K562 (cell line): ENCODE measurements around the gene C11orf65. TPM values are rescaled to one million over a fixed set of nuclear protein-coding genes. Genes with fewer than 3 reads are reported as not detected.
A peak's percentile ranks its signal among the peaks of the same experiment; 100 is the strongest.

Source experiments
- ARID2 ChIP-seq: fragments of 450-650 bp; IDR thresholded peaks from 2 replicates; pipeline ENCODE4 v1.6.1; 2017; ENCODE audit warnings: antibody characterized with exemption, mild to moderate bottlenecking
- BRD9 ChIP-seq: fragments of 450-650 bp; IDR thresholded peaks from 2 replicates; pipeline ENCODE4 v1.6.1; 2018; ENCODE audit warnings: low read depth; ENCODE audit not compliant: partially characterized antibody
- CHD1 ChIP-seq: fragments of 200-600 bp; sonication (generic); IDR thresholded peaks from one replicate; pipeline ENCODE4 v1.6.1; 2012; ENCODE audit warnings: mild to moderate bottlenecking, moderate library complexity, low read length, inconsistent platforms
- CREB3L1 ChIP-seq: fragments of 450-650 bp; IDR thresholded peaks from 2 replicates; pipeline ENCODE4 v1.6.1; 2014; ENCODE audit warnings: low read depth, mild to moderate bottlenecking, moderate library complexity, borderline replicate concordance
- CTCF ChIP-seq, 3 experiments: IDR thresholded peaks in 2 of 3; conservative IDR thresholded peaks in 1 of 3; 2 replicates each; pipeline ENCODE4 v1.5.1; 2011 to 2012; ENCODE audit warnings: low read length in 3 of 3, mild to moderate bottlenecking in 3 of 3, control low read depth in 2 of 3, improper control_type of control experiment in 1 of 3, inconsistent platforms in 1 of 3, low read depth in 1 of 3, mixed read lengths in 1 of 3, moderate library complexity in 1 of 3; ENCODE audit not compliant: insufficient read depth in 2 of 3
- ETS1 ChIP-seq: conservative IDR thresholded peaks from 2 replicates; pipeline ENCODE4 v1.6.1; 2011; ENCODE audit warnings: low read depth, mild to moderate bottlenecking, low read length; ENCODE audit not compliant: control insufficient read depth
- GATAD2B ChIP-seq: fragments of 450-650 bp; IDR thresholded peaks from 2 replicates; pipeline ENCODE4 v1.6.1; 2017; ENCODE audit warnings: mild to moderate bottlenecking, borderline replicate concordance
- LEF1 ChIP-seq: fragments of 450-650 bp; IDR thresholded peaks from 2 replicates; pipeline ENCODE4 v1.6.1; 2016; ENCODE audit warnings: mild to moderate bottlenecking
- MED1 ChIP-seq: sonication (generic); formaldehyde crosslinking; IDR thresholded peaks from 2 replicates; pipeline ENCODE4 v1.8.1; 2023; ENCODE audit warnings: missing genetic modification reagents, borderline replicate concordance
- SIN3B ChIP-seq: fragments of 450-650 bp; IDR thresholded peaks from 2 replicates; pipeline ENCODE4 v1.6.1; 2017; ENCODE audit warnings: low read depth, mild to moderate bottlenecking, moderate library complexity
- polyA plus RNA-seq, 8 experiments: library from polyadenylated mRNA; depleted of rRNA in 4 of 8; stranded (reverse) in 5 of 8; unstranded in 3 of 8; fragments of >200 nt; fragmentation: Nextera tagmentation in 2 of 8; fragmentation: Illumina TruSeq in 1 of 8; extraction: Ambion mirVana in 2 of 8; extraction: Trizol in 1 of 8; gene quantifications; 2 replicates each; pipeline versions ENCODE4 v1.2.1 to v1.2.3, GENCODE V29; 2011 to 2014; ENCODE audit warnings: inconsistent platforms in 1 of 8, missing spikeins in 1 of 8
- total RNA-seq, 7 experiments: library from RNA; depleted of rRNA in 6 of 7; stranded (reverse); fragments of >200 nt in 6 of 7; fragmentation: Illumina TruSeq in 2 of 7; extraction: Trizol in 2 of 7; gene quantifications; 2 replicates each; pipeline versions ENCODE4 v1.2.1 to v1.2.3, GENCODE V29; 2011 to 2021; ENCODE audit warnings: low replicate concordance in 1 of 7
- TF ChIP-seq, protein P1 (sequence below), 2 experiments: fragments of 450-650 bp in 1 of 2; IDR thresholded peaks; 2 replicates each; pipeline ENCODE4 v1.6.1; 2011 to 2017; ENCODE audit warnings: low read depth in 2 of 2, antibody characterized with exemption in 1 of 2, borderline replicate concordance in 1 of 2, low read length in 1 of 2, mild to moderate bottlenecking in 1 of 2, mixed read lengths in 1 of 2; ENCODE audit not compliant: control insufficient read depth in 1 of 2
- TF ChIP-seq, protein P2 (sequence below), 2 experiments: fragments of 250-450 bp in 1 of 2; fragments of 450-650 bp in 1 of 2; sonication (Bioruptor Pico) in 1 of 2; IDR thresholded peaks; 2 replicates each; pipeline versions ENCODE4 v1.6.1 to v1.8.0; 2016 to 2021; ENCODE audit warnings: mild to moderate bottlenecking in 2 of 2, moderate library complexity in 2 of 2, missing compliant biosample characterization in 1 of 2, missing genetic modification characterization in 1 of 2
- TF ChIP-seq, protein P3 (sequence below): sonication (generic); formaldehyde crosslinking; IDR thresholded peaks from 2 replicates; pipeline ENCODE4 v1.9.0; 2022; ENCODE audit warnings: mild to moderate bottlenecking, missing genetic modification reagents
- TF ChIP-seq, protein P4 (sequence below): fragments of 450-650 bp; IDR thresholded peaks from one replicate; pipeline ENCODE4 v1.6.1; 2018; ENCODE audit warnings: mild to moderate bottlenecking, moderate library complexity; ENCODE audit not compliant: partially characterized antibody

C11orf65 gene
- total and polyA plus RNA-seq, 9 of the 15 experiments (the other 6 are each of a cell fraction or from before 2014, with no cell fraction given), result 1.0 to 2.1 (median 1.2) TPM

DNA sequence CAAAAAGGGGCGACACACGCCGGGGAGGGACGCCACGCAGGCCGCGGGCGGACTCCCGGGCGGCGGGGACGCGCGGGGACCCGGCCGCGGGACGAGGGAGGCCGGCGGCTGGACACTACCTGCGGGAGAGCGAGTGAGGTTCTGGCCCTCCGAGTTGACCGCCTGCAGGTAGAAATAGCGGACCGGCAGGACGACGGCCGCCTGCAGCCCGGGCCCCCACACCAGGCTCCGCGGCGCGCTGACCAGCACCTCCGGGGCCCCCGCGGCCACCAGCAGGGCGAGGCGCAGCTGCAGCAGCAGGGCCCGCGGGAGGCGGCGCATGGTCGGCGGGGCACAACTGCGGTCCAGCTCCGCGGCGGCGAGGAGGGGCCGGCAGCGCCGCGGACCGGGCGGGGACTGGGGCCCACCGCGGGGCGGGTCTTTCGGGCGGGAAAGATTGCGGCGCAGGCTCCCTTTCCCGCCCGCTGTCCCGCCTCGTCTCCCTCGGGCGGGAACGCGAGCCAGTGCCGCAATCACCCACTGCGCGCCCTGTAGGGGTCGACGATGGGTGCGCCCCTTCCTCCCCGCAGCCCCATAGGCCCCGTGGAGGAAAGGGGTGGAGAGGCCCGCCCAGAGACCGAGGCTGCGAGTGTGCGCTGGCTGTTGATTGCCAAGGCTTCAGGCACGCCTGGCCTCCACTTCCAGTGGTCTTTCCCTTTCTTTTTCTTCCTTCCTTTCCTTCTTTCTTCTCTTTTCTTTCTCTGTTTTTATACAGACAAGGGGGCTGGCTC lies 30.9 kb upstream of the C11orf65 start, which contains the start of gene POGLUT3 (continued):
- TF ChIP-seq, protein P1, sequence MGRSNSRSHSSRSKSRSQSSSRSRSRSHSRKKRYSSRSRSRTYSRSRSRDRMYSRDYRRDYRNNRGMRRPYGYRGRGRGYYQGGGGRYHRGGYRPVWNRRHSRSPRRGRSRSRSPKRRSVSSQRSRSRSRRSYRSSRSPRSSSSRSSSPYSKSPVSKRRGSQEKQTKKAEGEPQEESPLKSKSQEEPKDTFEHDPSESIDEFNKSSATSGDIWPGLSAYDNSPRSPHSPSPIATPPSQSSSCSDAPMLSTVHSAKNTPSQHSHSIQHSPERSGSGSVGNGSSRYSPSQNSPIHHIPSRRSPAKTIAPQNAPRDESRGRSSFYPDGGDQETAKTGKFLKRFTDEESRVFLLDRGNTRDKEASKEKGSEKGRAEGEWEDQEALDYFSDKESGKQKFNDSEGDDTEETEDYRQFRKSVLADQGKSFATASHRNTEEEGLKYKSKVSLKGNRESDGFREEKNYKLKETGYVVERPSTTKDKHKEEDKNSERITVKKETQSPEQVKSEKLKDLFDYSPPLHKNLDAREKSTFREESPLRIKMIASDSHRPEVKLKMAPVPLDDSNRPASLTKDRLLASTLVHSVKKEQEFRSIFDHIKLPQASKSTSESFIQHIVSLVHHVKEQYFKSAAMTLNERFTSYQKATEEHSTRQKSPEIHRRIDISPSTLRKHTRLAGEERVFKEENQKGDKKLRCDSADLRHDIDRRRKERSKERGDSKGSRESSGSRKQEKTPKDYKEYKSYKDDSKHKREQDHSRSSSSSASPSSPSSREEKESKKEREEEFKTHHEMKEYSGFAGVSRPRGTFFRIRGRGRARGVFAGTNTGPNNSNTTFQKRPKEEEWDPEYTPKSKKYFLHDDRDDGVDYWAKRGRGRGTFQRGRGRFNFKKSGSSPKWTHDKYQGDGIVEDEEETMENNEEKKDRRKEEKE (IDR thresholded peaks at IDR 0.05; ENCODE audit: borderline replicate concordance in 1 of 2, control insufficient read depth in 1 of 2, low read depth in 2 of 2, low read length in 1 of 2), result peak in 1 of 2 experiments; percentile 64; a peak in 1 of 4 replicates
- no peak for TF ChIP-seq CHD1
- TF ChIP-seq BRD9, result peak; percentile 52
- no peak; the same call in 1 of the 2 replicates for TF ChIP-seq MED1
- TF ChIP-seq CREB3L1, result peak; percentile 61; the same call in 1 of the 2 replicates
- TF ChIP-seq, protein P2, sequence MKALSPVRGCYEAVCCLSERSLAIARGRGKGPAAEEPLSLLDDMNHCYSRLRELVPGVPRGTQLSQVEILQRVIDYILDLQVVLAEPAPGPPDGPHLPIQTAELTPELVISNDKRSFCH (CRISPR knock-in tag; IDR thresholded peaks at IDR 0.05), result no peak
- TF ChIP-seq, protein P2 (tag; IDR thresholded peaks at IDR 0.05), result peak; percentile 77
- peak; percentile 61; the same call in 1 of the 2 replicates for TF ChIP-seq SIN3B
- TF ChIP-seq, protein P3, sequence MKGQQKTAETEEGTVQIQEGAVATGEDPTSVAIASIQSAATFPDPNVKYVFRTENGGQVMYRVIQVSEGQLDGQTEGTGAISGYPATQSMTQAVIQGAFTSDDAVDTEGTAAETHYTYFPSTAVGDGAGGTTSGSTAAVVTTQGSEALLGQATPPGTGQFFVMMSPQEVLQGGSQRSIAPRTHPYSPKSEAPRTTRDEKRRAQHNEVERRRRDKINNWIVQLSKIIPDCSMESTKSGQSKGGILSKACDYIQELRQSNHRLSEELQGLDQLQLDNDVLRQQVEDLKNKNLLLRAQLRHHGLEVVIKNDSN (CRISPR knock-in tag), result peak; percentile 50
- TF ChIP-seq, protein P4, sequence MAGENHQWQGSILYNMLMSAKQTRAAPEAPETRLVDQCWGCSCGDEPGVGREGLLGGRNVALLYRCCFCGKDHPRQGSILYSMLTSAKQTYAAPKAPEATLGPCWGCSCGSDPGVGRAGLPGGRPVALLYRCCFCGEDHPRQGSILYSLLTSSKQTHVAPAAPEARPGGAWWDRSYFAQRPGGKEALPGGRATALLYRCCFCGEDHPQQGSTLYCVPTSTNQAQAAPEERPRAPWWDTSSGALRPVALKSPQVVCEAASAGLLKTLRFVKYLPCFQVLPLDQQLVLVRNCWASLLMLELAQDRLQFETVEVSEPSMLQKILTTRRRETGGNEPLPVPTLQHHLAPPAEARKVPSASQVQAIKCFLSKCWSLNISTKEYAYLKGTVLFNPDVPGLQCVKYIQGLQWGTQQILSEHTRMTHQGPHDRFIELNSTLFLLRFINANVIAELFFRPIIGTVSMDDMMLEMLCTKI, result no peak
- peak; percentile 57; the same call in 1 of the 2 replicates for TF ChIP-seq ETS1
- no peak for TF ChIP-seq ARID2
- peak in 1 of 3 experiments; percentile 12; a peak in 1 of 6 replicates for TF ChIP-seq CTCF (IDR thresholded peaks at IDR 0.05 in 2 of 3, conservative IDR thresholded peaks at IDR 0.05 in 1 of 3; ENCODE audit: insufficient read depth in 2 of 3, low read depth in 1 of 3, low read length in 3 of 3)
- TF ChIP-seq LEF1, result no peak
- TF ChIP-seq GATAD2B, result peak; percentile 94
